HL-60 (cell line): Measurements from ENCODE around the gene IL17C.

Experiments
- CTCF ChIP-seq: IDR thresholded peaks from one replicate; pipeline ENCODE4 v1.5.1; 2011; ENCODE audit warnings: low read length, control low read depth, inconsistent platforms; ENCODE audit not compliant: insufficient read depth
- GABPA ChIP-seq: IDR thresholded peaks from 2 replicates; pipeline ENCODE4 v1.6.1; 2012; ENCODE audit warnings: low read depth
- REST ChIP-seq: IDR thresholded peaks from 2 replicates; pipeline ENCODE4 v1.6.1; 2012; ENCODE audit warnings: low read depth; ENCODE audit not compliant: insufficient replicate concordance

- no peak for TF ChIP-seq GABPA
- TF ChIP-seq REST = no peak
- TF ChIP-seq CTCF = no peak
Measured at GRCh38 chr16:88677721-88678120, 39.3 kb downstream of the IL17C start.
